Left ventricle myocardium inferior (tissue), 1 donor: ENCODE measurements around the gene ARHGEF5. TPM values are rescaled to one million over a fixed set of nuclear protein-coding genes. Genes with fewer than 3 reads are reported as not detected.
"Not testable (repeated sequence)": the region's sequence is repeated elsewhere in the genome, so short reads cannot be mapped to it uniquely, and the experiment has no call there.

Experiments
- DNase-seq: peaks from one replicate; pipeline ENCODE4 v3.0.0-alpha.2; 2020
- H3K27ac ChIP-seq: fragments of 200-600 bp; replicated peaks from 2 replicates; pipeline ENCODE4 v1.8.0; 2021
- H3K27me3 ChIP-seq: fragments of 200-600 bp; 2 replicates; pipeline ENCODE4 v1.8.0; 2021; ENCODE audit warnings: low read depth
- H3K36me3 ChIP-seq: fragments of 200-600 bp; 2 replicates; pipeline ENCODE4 v1.8.0; 2021
- H3K4me1 ChIP-seq: fragments of 200-600 bp; 2 replicates; pipeline ENCODE4 v1.8.0; 2021
- H3K4me3 ChIP-seq: fragments of 200-600 bp; 2 replicates; pipeline ENCODE4 v1.8.0; 2021; ENCODE audit warnings: mild to moderate bottlenecking, moderate library complexity
- H3K9me3 ChIP-seq: fragments of 200-600 bp; replicated peaks from 2 replicates; pipeline ENCODE4 v1.8.0; 2021
- intact Hi-C: fragments of 100-400 bp; cut with micrococcal nuclease; formaldehyde crosslinking; loops from one replicate; pipeline ENCODE4 v1.11.0; 2022
- long read RNA-seq: library from polyadenylated mRNA; unstranded; transcript quantifications from one replicate; pipeline ENCODE4 v2.0.0, GENCODE V29; 2021
- total RNA-seq: library from RNA; stranded (reverse); fragmentation: NEBNext Ultra II Directional; extraction: Animal tissue kit (Norgen Biotek cat#: 25700); gene quantifications from one replicate; pipeline ENCODE4 v1.2.1, GENCODE V29; 2021
- donor health status: DM: no; HTN: yes; CAD: no; lungs with severe emphysema.

Gene ARHGEF5
- 0.80 TPM for total RNA-seq
- long read RNA-seq, partial matches to known transcripts: 0 of 1 reads
- long read RNA-seq, other reads (novel, unspliced or antisense): 1 of 1 reads

DNA sequence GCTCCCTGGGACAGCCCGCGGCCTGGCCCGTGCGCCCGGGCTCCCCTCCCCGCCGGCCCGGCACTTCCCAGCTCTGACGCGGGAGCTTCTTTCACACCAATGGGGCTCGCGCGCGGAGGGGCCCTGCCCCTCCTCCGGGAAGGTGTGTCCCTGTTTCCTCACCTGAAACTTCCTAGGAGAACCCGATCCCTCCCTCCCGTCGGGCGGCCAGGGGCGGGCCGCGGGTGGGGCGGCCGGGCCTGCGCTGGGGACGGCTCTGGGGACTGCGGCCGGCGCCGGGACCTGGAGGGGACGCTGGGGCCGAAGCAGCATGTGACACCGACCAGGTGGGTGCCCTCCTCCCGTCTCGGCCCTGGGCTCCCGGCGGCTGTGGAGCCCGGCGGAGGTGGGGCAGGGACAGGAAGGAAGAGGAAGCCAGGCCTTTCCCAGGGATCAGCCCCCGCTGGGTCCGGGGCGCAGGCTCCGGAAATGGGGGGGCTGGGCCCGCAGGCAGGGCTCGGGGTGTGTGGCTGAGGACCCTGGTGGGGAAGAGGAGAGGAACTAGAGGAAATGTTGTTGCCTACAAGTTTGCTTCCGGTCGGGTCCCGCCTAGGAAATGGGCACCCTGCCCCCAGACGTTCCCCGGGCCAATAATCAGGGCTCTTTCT, at the start of gene ARHGEF5:
TSS of gene ARHGEF5 (plus strand) at position 227 of the 647 bp plus-strand sequence. CDS start 7,268 bp downstream, outside the sequence.
- H3K36me3 ChIP-seq, H3K4me1 ChIP-seq, H3K4me3 ChIP-seq, H3K27ac ChIP-seq, H3K27me3 ChIP-seq, intact Hi-C loops, H3K9me3 ChIP-seq, DNase-seq: not testable (repeated sequence)

DNA sequence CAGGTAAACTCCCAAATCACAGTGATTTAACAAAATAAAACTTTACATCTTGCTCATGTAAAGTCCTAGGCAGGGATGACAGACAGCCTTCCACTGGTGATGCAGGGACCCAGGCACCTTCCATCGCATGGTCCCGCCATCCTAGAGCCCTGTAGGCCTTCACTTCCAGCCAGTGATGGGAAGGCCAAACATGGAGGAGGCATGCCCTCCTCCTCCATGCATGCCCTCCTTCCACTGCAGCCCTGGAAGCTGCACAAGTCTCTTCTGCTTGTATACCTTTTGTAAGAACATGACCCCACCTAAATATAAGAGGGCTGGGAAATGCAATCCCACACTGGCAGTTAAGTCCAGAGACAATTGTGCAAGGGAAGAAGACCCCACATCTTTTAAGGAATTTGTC, 45.5 kb upstream of the ARHGEF5 start:
- H3K9me3 ChIP-seq, DNase-seq, H3K4me3 ChIP-seq, H3K36me3 ChIP-seq, H3K27me3 ChIP-seq, intact Hi-C loops, H3K4me1 ChIP-seq, H3K27ac ChIP-seq: not testable (repeated sequence)

DNA sequence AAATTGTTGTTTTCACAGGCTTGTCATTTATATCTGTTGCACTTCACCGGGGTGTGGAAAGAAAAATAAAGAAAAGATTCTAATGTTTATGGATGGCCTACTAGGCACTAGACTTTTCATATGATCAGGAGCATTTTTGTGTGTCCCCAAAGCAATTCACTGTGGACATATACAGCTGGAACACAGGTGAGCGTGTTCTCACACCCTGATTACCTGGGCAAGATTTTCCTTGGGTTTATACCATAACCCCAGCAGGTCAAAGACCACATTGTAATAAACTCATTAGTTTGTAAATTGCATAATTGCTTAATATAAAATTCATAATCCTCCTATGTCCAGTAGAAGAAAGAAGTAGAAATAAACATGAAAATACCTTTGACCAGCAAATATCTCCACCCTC, 44.0 kb upstream of the ARHGEF5 start:
- H3K9me3 ChIP-seq, H3K27me3 ChIP-seq, DNase-seq, H3K36me3 ChIP-seq, H3K4me3 ChIP-seq, intact Hi-C loops, H3K27ac ChIP-seq, H3K4me1 ChIP-seq: not testable (repeated sequence)

DNA sequence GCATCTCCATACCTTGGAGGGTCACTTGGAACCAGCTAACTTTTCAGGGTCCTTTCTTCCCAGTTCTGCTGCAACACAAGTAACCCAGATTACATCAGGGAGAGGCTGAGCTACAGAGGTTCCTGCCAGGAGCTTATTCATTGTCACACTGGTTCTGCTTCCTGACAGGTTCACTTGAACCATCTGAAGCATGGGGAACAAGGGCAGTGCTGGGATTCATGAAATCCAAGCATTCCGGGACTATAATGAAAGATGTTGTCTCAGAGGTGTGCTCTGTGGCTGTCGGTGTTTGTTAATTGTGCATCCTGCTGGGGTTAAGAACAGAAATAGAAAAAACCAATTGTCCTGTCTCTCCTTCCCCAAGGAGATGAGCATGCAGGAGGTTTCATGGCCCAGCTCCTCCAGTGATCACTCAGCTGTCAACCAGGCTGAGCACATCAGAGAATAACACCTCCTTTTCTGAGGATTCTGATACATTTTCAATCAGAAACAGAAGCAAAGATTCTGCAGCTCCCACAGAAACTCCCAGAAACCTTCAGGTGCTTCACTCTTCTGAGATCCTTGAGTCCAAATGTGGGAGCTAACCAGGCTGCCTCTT, 43.2 kb upstream of the ARHGEF5 start, which contains the start of gene OR2A1:
TSS of gene OR2A1 (plus strand) at position 548 of the 598 bp plus-strand sequence. CDS start 5,706 bp downstream, outside the sequence.
- DNase-seq, H3K27me3 ChIP-seq, H3K4me3 ChIP-seq, H3K27ac ChIP-seq, intact Hi-C loops, H3K36me3 ChIP-seq, H3K9me3 ChIP-seq, H3K4me1 ChIP-seq: not testable (repeated sequence)

DNA sequence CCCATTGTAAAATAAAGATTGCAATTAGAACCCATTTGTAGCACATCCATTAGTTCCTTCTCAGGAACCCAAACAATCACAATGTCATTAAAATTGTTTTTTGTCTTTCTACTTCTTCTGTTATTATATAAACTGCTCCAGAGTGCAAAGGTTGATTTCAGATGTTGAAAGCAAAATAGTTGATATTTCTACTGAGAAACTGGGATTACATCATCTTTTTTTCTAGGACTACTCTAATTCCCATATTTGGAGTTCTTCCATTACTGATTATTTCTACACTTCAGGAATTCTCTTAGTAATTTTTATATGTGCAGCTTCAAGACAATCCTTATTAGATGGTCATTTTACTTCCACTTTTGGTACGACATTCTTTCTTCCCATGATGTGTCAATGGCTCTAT, 37.7 kb upstream of the ARHGEF5 start:
- DNase-seq, H3K4me3 ChIP-seq, H3K27me3 ChIP-seq, H3K27ac ChIP-seq, H3K4me1 ChIP-seq, H3K36me3 ChIP-seq, H3K9me3 ChIP-seq, intact Hi-C loops: not testable (repeated sequence)

DNA sequence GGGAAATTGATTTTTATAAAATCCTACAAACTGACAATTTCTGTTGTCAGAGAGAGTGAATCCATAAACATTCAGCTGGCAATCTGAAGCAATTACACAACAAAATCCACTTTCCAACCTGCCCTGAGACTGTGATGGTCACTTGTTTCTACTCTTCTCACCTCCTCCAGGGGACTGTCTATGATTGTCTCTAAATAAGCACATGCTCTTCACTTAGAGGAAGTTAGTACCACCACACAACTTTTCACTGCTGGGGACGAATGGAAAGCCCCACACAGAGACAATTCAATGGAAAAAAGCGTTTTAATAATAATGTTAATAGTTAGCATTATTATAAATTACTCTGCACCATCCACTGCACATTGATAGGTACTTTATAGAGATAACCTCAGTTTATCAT, 35.7 kb upstream of the ARHGEF5 start:
- H3K9me3 ChIP-seq, H3K27me3 ChIP-seq, H3K36me3 ChIP-seq, H3K27ac ChIP-seq, H3K4me3 ChIP-seq, DNase-seq, H3K4me1 ChIP-seq, intact Hi-C loops: not testable (repeated sequence)

DNA sequence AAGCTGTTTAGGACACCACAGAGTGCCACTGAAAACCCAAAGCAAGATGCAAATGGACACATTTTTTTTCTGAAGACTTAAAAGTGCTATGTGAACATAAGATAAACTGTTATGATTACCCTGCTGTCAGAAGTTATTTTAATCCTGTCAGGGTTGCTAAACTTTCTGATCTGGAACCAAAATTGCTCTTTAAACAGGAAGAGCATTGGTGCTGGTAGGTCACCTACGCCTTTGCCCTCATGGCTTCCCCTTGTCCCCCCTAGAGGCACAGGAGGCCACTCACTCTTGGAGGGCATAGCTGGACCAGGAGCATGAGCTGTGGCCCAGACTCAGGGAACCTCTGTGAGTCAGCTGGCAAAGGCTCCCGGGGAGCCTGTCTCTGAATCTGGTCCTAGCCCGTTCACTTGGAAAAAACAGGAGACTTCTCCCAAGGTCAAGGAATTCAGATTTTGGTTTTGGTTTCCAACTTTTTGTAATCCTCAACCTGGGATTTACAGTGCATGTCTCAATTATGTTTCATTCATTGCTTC, 33.5 kb upstream of the ARHGEF5 start:
- H3K4me1 ChIP-seq, H3K36me3 ChIP-seq, H3K27ac ChIP-seq, H3K9me3 ChIP-seq, intact Hi-C loops, H3K27me3 ChIP-seq, H3K4me3 ChIP-seq, DNase-seq: not testable (repeated sequence)

DNA sequence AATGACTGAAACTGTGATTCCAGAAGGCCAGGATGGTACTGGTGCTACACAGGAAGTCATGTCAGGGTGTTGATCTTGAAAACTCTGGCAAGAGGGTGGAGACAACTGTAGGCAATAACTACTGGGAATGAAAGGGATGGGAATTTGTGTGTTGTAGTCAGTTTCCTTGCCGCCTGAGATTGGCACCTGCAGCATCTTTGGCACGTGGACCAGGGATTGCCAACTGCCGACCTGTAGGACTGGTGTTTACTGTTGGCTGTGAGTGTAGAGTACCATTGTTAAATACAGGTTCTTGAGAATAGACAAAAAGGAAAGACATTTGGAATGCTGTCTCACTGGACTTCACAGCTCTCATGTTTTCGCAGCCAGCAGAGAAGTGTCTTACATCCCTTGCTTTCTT, 31.8 kb upstream of the ARHGEF5 start:
- DNase-seq, H3K4me1 ChIP-seq, H3K4me3 ChIP-seq, H3K36me3 ChIP-seq, H3K27me3 ChIP-seq, H3K9me3 ChIP-seq, intact Hi-C loops, H3K27ac ChIP-seq: not testable (repeated sequence)

DNA sequence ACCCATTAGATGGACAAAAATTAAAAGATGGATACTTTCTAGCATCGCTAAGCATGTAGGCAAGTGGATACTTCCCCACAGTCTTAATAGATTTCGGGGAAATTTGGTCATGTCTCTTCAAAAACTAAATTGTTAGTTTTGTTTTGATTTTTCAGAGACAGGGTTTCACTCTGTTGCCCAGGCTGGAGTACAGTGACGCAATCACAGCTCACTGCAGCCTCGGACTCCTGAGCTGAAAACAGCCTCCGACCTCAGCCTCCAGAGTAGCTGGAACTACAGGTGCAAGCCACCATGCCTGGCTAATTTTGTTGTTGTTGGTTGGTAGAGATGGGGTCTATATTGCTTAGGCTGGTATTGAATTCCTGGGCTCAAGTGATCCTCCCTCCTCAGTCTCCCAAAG, 29.3 kb upstream of the ARHGEF5 start:
- DNase-seq, H3K27me3 ChIP-seq, H3K27ac ChIP-seq, H3K36me3 ChIP-seq, H3K4me3 ChIP-seq, intact Hi-C loops, H3K4me1 ChIP-seq, H3K9me3 ChIP-seq: not testable (repeated sequence)

DNA sequence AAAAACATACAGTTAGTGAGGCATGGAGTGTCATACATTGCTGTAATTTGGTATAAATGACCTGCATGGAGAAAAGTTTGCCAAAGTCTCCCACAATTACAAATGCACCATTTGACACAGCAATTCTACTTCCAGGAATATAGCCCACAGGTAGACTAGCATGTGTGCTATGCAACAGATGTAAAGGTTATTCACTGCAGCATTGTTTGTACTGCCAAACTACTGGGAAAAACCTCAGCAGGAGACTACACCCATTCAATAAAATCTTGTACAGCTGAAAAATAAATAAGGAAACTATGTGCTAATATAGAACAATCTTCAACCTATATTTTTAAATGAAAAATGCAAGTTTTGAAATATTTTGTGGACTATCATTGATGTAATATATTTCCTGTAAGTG, 25.2 kb upstream of the ARHGEF5 start:
- H3K36me3 ChIP-seq, DNase-seq, intact Hi-C loops, H3K27me3 ChIP-seq, H3K4me3 ChIP-seq, H3K4me1 ChIP-seq, H3K27ac ChIP-seq, H3K9me3 ChIP-seq: not testable (repeated sequence)

DNA sequence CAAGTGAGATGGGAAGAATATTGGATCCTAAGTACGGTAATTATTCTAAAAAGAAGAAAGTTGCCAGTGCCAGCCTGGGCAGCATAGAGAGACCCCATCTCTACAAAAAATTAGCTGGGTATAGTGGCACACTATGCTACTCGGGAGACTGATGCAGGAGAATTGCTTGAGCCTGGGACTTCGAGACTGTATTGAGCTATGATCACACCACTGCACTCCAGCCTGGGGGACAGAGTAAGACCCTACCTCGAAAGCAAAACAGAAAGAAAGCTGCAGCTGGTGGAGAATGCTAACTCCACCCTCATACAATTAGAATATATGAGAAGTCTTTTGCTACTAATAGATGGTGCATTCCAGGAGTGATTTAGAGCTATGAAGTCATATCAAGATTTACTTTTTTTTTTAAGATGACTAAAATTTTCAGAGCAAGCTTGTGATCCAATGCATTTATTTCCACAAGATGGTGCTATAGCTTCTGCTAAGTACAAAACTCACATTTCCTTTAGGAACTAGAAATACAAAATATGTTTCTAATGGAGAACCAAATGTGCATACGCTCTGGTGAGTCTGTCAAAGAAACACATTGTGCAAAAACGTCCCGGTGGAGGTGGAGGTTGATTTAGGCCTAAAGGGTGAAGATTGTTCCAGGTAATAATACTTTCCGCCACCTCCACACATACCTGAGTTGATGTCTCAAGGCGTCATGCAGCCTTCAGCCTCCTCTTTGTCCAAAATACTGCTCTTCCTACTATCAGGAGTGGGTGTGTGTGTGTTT, 23.8 kb upstream of the ARHGEF5 start:
- H3K4me1 ChIP-seq, H3K9me3 ChIP-seq, H3K27ac ChIP-seq, DNase-seq, H3K4me3 ChIP-seq, H3K27me3 ChIP-seq, intact Hi-C loops, H3K36me3 ChIP-seq: not testable (repeated sequence)

DNA sequence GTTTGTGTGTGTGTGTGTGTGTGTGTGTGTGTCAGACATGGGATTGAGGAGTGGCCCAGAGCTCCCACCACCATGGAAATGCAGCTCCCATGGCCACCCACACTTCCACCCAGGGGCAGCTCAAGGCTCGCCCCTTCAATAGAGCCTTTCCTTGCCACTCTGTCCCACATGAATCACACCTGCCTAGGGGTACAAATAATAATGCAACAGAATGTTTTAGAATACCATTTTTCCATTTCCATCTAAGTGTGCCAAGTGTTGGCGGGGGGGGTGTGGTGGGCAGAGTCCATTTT, 23.3 kb upstream of the ARHGEF5 start:
- H3K36me3 ChIP-seq, intact Hi-C loops, H3K27ac ChIP-seq, H3K4me1 ChIP-seq, H3K9me3 ChIP-seq, H3K4me3 ChIP-seq, H3K27me3 ChIP-seq, DNase-seq: not testable (repeated sequence)

DNA sequence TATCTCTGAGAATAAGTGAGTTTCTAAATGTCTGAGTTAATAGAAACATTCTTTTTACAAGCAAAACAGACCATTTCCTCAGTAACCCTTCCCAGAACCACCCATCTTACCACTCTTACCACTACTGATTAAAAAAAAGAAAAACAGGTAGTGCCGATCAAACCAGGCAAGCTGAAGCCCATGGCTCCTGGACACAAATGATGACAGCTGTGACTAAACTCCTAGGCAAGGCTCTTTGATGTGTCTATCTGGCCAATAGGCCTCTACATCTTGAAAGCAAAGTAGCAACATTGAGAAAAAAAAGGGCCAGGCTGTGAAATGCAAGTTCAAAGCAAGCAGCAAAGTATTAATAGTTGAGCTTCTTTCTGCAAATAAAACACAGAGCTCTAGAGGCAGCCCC, 6.6 kb upstream of the ARHGEF5 start:
- H3K27me3 ChIP-seq, H3K4me1 ChIP-seq, H3K36me3 ChIP-seq, H3K27ac ChIP-seq, H3K4me3 ChIP-seq, intact Hi-C loops, DNase-seq, H3K9me3 ChIP-seq: not testable (repeated sequence)

DNA sequence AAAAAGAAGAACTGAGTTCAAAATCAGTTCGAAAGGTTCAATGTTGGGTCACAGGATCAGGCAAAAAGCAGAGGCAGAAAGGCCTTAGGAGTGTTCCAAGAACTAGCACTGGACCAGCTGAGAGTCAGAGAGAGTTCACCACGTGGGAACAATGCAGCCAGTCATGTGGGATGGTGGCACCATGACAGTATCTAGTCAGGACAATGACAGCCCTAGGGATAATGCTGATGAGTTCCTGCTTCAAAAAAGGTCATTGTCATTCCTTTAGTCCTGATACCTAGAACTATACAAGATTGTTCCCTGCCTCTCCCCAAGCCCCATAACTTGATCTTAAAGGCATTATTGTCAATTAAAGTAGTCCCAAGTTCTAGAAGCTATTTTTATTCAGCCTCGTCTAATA, 3.5 kb upstream of the ARHGEF5 start:
- H3K27me3 ChIP-seq, H3K36me3 ChIP-seq, H3K27ac ChIP-seq, H3K4me1 ChIP-seq, H3K4me3 ChIP-seq, H3K9me3 ChIP-seq, intact Hi-C loops, DNase-seq: not testable (repeated sequence)
